Type B pancreatic cell (in vitro differentiated cells): ENCODE results near the gene SLC2A9. TPM values are rescaled to one million over a fixed set of nuclear protein-coding genes. Genes with fewer than 3 reads are reported as not detected.

Experiments
- DNase-seq: peaks from one replicate; pipeline ENCODE4 v3.0.0; 2021; ENCODE audit warnings: mixed read lengths; ENCODE audit not compliant: unreplicated experiment; ENCODE audit errors: extremely low spot score
- H3K27ac Mint-ChIP-seq: 2 replicates; pipeline ENCODE4 v1.8.0; 2021; ENCODE audit warnings: mild to moderate bottlenecking, mixed read lengths
- H3K27me3 Mint-ChIP-seq: 2 replicates; pipeline ENCODE4 v1.8.0; 2021; ENCODE audit warnings: mixed read lengths
- H3K36me3 Mint-ChIP-seq: 2 replicates; pipeline ENCODE4 v1.8.0; 2021; ENCODE audit warnings: mixed read lengths
- H3K4me1 Mint-ChIP-seq: one replicate; pipeline ENCODE4 v1.8.0; 2021; ENCODE audit warnings: mixed read lengths; ENCODE audit not compliant: unreplicated experiment
- H3K4me3 Mint-ChIP-seq: 2 replicates; pipeline ENCODE4 v1.8.0; 2021; ENCODE audit warnings: mild to moderate bottlenecking, mixed read lengths
- H3K9me3 Mint-ChIP-seq: 2 replicates; pipeline ENCODE4 v1.8.0; 2021; ENCODE audit warnings: mixed read lengths
- CTCF ChIP-seq: fragments of 200-600 bp; sonication (generic); conservative IDR thresholded peaks from 2 replicates; pipeline ENCODE4 v1.5.0; 2021; ENCODE audit warnings: antibody characterized with exemption, mild to moderate bottlenecking
- total RNA-seq: library from RNA; stranded (reverse); gene quantifications from 2 replicates; pipeline ENCODE4 v1.2.1, GENCODE V29; 2021; ENCODE audit warnings: low replicate concordance

Gene SLC2A9
- total RNA-seq, 1 donor from 2014 or later: 2.5 TPM

- no peak for TF ChIP-seq CTCF
- peaks cover 10% of the 10 kb centered on the region for H3K9me3 Mint-ChIP-seq
- DNase-seq: peak; percentile 8
- peaks cover 39% of the 10 kb centered on the region for H3K27me3 Mint-ChIP-seq
- H3K36me3 Mint-ChIP-seq: no peaks in the 10 kb centered on the region
- H3K27ac Mint-ChIP-seq: no peak overlapping the region
- peaks cover 27% of the 10 kb centered on the region for H3K4me1 Mint-ChIP-seq
- H3K4me3 Mint-ChIP-seq: no peak overlapping the region
Observed at GRCh38 chr4:10048941-10049697, 27.8 kb upstream of the SLC2A9 start.

GRCh38 chr4:10047967-10048366 lies 26.7 kb upstream of the SLC2A9 start:
- H3K9me3 Mint-ChIP-seq: peaks cover 10% of the 10 kb centered on the region
- no peaks in the 10 kb centered on the region for H3K36me3 Mint-ChIP-seq
- H3K4me1 Mint-ChIP-seq: peaks cover 24% of the 10 kb centered on the region
- no peak overlapping the region for H3K27ac Mint-ChIP-seq
- TF ChIP-seq CTCF: no peak
- peaks cover 36% of the 10 kb centered on the region for H3K27me3 Mint-ChIP-seq
- H3K4me3 Mint-ChIP-seq: no peak overlapping the region
- DNase-seq: peak; percentile 20

- no peak for DNase-seq
- Mint-ChIP-seq H3K27ac (no peak overlapping the region), H3K27me3 (peaks cover 35% of the 10 kb centered on the region), H3K36me3 (peaks cover 6% of the 10 kb centered on the region), H3K9me3 (peaks cover 13% of the 10 kb centered on the region), H3K4me1 (peaks cover 18% of the 10 kb centered on the region), H3K4me3 (no peak overlapping the region)
- TF ChIP-seq CTCF: no peak
Observed at GRCh38 chr4:10046471-10046870, 25.2 kb upstream of the SLC2A9 start.

- Mint-ChIP-seq H3K27me3 (peaks cover 34% of the 10 kb centered on the region), H3K36me3 (peaks cover 6% of the 10 kb centered on the region), H3K4me3 (no peak overlapping the region), H3K4me1 (peaks cover 11% of the 10 kb centered on the region), H3K9me3 (peaks cover 13% of the 10 kb centered on the region), H3K27ac (no peak overlapping the region)
- no peak for TF ChIP-seq CTCF
- DNase-seq: no peak
Observed at GRCh38 chr4:10045481-10045880, 24.2 kb upstream of the SLC2A9 start.

- Mint-ChIP-seq H3K4me3 (no peak overlapping the region), H3K27ac (no peak overlapping the region), H3K27me3 (peaks cover 29% of the 10 kb centered on the region)
Observed at GRCh38 chr4:10041036-10041435, 19.7 kb upstream of the SLC2A9 start.

More at GRCh38 chr4:10041036-10041435, 19.7 kb upstream of the SLC2A9 start:
- Mint-ChIP-seq H3K9me3 (peaks cover 8% of the 10 kb centered on the region), H3K4me1 (no peaks in the 10 kb centered on the region), H3K36me3 (peaks cover 6% of the 10 kb centered on the region)
- no peak for TF ChIP-seq CTCF
- DNase-seq: no peak
